ENCODE measurements around the gene SLC26A1. TPM values are rescaled to one million over a fixed set of nuclear protein-coding genes. Genes with fewer than 3 reads are reported as not detected.

SLC26A1 gene
- total and polyA plus RNA-seq, 12 donors, result 0.06 to 0.66 (median 0.33) TPM; not detected in 8

DNA sequence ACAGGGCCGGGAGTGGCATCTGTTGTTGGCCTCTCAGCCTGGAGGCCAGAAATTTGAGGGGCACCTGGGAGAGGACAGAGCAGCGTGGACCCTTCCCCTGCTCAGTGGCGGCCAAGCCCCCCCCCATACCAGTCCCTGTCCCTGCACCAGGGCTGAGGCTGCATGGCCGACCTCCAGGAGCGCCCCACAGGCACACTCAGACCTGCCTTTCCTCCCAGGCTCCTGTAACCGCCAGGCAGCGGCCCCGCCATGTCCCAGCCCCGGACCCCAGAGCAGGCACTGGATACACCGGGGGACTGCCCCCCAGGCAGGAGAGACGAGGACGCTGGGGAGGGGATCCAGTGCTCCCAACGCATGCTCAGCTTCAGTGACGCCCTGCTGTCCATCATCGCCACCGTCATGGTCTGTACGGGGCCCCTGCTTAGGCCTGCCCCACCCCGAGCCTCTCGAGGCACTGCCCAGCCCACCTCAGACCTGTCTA is 45.7 kb downstream of the SLC26A1 start:
- no peaks in the 10 kb centered on the region for H3K9me3 ChIP-seq
- DNase-seq, result no peak
- intact Hi-C loops (cut with DNase I), result no loop called here
- no peak overlapping the region for H3K27ac ChIP-seq
- peak in 2 of 8 donors; percentile 9 to 35 for ATAC-seq
- no peak overlapping the region for H3K4me3 ChIP-seq
- TF ChIP-seq, protein P1, sequence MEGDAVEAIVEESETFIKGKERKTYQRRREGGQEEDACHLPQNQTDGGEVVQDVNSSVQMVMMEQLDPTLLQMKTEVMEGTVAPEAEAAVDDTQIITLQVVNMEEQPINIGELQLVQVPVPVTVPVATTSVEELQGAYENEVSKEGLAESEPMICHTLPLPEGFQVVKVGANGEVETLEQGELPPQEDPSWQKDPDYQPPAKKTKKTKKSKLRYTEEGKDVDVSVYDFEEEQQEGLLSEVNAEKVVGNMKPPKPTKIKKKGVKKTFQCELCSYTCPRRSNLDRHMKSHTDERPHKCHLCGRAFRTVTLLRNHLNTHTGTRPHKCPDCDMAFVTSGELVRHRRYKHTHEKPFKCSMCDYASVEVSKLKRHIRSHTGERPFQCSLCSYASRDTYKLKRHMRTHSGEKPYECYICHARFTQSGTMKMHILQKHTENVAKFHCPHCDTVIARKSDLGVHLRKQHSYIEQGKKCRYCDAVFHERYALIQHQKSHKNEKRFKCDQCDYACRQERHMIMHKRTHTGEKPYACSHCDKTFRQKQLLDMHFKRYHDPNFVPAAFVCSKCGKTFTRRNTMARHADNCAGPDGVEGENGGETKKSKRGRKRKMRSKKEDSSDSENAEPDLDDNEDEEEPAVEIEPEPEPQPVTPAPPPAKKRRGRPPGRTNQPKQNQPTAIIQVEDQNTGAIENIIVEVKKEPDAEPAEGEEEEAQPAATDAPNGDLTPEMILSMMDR (IDR thresholded peaks at IDR 0.05), result no peak
- peaks cover 0 to 6% (median 0%) of the 10 kb centered on the region in 9 donors for H3K4me1 ChIP-seq
- H3K36me3 ChIP-seq, result peaks cover 0 to 29% (median 0%) of the 10 kb centered on the region in 9 donors
- no peaks in the 10 kb centered on the region for H3K27me3 ChIP-seq
- WGBS, 2 donors, result 95 to 96% methylated on average over 18 to 19 of the region's 19 CpGs

DNA sequence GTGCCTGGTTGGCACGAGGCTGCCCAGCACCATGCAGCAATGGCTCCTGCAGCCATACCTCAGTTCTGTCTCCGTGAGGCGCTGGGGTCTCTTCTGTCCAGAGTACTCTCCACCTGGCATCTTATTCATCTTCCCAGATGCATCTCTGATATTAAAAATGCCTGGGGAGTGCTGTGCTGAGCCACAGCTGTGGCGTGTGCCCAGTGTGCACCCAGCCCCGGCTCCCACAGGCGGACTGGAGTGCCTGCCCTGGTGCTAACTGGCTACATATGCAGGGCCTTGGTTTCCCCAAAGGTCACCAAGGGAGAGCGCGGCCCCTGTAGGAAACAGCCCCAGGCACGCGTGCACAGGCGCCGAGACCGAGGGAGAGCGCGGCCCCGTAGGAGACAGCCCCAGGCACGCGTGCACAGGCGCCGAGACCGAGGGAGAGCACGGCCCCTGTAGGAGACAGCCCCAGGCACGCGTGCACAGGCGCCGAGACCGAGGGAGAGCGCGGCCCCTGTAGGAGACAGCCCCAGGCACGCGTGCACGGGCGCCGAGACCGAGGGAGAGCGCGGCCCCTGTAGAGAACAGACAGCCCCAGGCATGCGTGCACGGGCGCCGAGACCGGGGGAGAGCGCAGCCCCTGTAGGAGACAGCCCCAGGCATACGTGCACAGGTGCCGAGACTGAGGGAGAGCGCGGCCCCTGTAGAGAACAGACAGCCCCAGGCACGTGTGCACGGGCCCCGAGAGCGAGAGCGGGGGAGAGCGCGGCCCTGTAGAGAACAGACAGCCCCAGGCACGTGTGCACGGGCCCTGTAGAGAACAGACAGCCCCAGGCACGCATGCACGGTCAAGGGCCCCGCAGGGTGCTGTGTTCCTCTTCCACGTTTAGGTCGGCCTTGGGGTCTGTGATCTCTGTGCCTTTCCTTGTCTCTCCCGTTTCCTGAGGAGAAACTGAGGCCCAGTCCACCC is 46.4 kb downstream of the SLC26A1 start:
- Histone ChIP-seq H3K9me3 (no peaks in the 10 kb centered on the region), H3K27ac (no peak overlapping the region), H3K4me1 (peaks cover 0 to 6% (median 0%) of the 10 kb centered on the region in 9 donors), H3K4me3 (no peak overlapping the region), H3K36me3 (peaks cover 0 to 24% (median 0%) of the 10 kb centered on the region in 9 donors), H3K27me3 (no peaks in the 10 kb centered on the region)
- intact Hi-C loops (cut with DNase I), result no loop called here
- no peak for ATAC-seq
- no peak for DNase-seq
- TF ChIP-seq, protein P1 (IDR thresholded peaks at IDR 0.05), result no peak
- 68 to 71% methylated on average over 62 of the region's 62 CpGs for WGBS, 2 donors

DNA sequence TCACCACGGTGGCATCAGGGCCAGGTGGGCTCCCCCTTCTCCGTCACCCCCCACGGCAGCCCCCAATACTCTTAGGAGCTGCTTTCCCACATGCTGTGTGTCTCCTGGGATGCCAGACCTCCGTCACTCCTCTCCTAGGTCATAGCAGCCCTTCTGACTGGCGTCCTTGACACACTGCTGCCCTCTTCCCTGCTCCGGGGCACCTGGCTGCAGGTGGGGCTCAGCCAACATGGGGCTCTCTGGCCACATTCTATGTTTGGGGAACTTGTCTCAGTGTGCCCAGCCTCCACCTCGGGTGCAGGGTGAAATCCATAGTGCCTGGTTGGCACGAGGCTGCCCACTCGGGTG is 47.1 kb downstream of the SLC26A1 start:
- 79 to 85% methylated on average over 9 of the region's 9 CpGs for WGBS, 2 donors

More for the DNA sequence above, 47.1 kb downstream of the SLC26A1 start:
- no peaks in the 10 kb centered on the region for H3K9me3 ChIP-seq
- peaks cover 0 to 6% (median 0%) of the 10 kb centered on the region in 9 donors for H3K4me1 ChIP-seq
- TF ChIP-seq, protein P1 (IDR thresholded peaks at IDR 0.05), result no peak
- intact Hi-C loops (cut with DNase I), result no loop called here
- H3K27ac ChIP-seq, result no peak overlapping the region
- DNase-seq (no peak), ATAC-seq (no peak)
- peaks cover 0 to 17% (median 0%) of the 10 kb centered on the region in 9 donors for H3K36me3 ChIP-seq
- no peak overlapping the region for H3K4me3 ChIP-seq
- H3K27me3 ChIP-seq, result no peaks in the 10 kb centered on the region
